ENCODE measurements around the gene CREB3L2.

DNA sequence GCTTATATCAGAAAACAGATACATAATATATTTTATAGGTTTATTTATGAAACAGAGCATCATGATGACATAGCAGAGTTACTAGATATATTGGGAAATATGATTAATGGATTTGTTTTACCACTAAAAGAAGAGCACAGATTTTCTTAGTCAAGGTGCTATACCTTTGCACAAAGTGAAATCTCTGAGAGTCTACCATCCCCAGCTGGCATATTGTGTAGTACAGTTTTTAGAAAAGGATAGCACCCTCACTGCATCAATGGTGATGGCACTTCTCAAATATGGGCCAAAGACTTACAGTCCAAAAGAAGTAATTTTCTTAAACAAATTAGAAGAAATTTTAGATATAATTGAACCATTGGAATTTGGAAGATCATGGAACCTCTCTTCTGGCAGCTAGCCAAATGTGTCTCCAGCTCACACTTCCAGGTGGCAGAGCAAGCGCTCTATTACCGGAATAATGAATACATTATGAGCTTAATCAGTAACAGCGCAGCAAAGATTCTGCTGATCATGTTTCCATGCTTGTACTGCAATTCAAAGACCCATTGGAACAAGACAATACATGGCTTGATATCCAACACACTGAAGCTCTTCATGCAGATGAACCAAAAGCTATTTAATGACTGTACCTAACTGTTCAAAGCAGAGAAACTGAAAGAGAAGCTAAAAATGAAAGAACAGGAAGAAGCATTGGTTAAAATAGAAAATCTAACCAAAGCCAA is 21.9 kb upstream of the CREB3L2 start:
- TF ChIP-seq, protein P1, sequence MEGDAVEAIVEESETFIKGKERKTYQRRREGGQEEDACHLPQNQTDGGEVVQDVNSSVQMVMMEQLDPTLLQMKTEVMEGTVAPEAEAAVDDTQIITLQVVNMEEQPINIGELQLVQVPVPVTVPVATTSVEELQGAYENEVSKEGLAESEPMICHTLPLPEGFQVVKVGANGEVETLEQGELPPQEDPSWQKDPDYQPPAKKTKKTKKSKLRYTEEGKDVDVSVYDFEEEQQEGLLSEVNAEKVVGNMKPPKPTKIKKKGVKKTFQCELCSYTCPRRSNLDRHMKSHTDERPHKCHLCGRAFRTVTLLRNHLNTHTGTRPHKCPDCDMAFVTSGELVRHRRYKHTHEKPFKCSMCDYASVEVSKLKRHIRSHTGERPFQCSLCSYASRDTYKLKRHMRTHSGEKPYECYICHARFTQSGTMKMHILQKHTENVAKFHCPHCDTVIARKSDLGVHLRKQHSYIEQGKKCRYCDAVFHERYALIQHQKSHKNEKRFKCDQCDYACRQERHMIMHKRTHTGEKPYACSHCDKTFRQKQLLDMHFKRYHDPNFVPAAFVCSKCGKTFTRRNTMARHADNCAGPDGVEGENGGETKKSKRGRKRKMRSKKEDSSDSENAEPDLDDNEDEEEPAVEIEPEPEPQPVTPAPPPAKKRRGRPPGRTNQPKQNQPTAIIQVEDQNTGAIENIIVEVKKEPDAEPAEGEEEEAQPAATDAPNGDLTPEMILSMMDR (IDR thresholded peaks at IDR 0.05 in 4 of 5, conservative IDR thresholded peaks at IDR 0.05 in 1 of 5), result no peak
- no peak for TF ChIP-seq POLR2A (IDR thresholded peaks at IDR 0.05)
